CD4-positive, alpha-beta T cell treated with Interleukin-17A for 1 hour (primary cell): Measurements from ENCODE around the gene PAX6.

Experiments
- DNase-seq: peaks from one replicate; pipeline ENCODE4 v3.0.0-alpha.2; 2020

PAX6 gene

GRCh38 chr11:31810779-31811647 is at the start of gene PAX6:
Gene PAX6 (minus strand): TSS chr11:31811322. CDS start chr11:31806411, 4,911 bp downstream.
- DNase-seq, result peak; percentile 54

- DNase-seq, result no peak
Observed at GRCh38 chr11:31860391-31860790, 49.3 kb upstream of the PAX6 start.

DNA sequence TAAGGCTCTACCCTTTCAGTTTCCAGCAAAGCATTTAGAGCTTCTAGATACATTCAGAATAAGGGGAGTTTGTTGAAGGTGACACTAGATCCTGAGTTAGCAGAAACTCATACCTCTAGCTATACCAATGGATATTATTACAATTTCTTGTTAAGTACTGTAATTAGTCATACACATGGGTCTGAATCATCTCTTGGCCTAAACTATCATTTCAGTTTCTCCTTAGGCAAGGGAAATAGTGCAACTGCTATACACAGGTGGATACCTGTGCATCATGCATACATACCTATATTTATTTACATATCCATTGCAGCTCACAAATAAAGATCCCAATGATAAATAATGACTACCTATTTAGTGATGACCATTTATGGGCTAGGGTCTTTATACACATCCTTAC is 45.1 kb upstream of the PAX6 start:
- no peak for DNase-seq

- no peak for DNase-seq
Observed at GRCh38 chr11:31855466-31855865, 44.3 kb upstream of the PAX6 start.

DNA sequence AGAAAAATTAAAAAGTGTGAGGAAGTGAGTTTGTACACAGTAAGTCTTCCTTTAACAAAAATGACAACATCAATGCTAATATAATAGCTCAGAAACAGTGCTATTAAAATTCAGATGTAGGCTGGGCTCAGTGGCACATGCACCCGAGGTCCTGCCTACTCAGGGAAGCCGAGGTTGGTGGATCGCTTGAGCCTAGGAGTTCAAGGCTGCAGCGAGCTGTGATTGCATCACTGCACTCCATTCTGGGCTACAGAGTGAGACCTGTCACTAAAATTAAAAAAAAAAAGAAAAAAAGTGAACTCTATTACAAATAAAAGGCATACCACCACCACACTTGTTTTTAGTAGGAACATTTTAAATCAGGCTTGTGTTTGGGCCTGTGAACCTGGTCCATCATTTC is 39.2 kb upstream of the PAX6 start:
- no peak for DNase-seq

DNA sequence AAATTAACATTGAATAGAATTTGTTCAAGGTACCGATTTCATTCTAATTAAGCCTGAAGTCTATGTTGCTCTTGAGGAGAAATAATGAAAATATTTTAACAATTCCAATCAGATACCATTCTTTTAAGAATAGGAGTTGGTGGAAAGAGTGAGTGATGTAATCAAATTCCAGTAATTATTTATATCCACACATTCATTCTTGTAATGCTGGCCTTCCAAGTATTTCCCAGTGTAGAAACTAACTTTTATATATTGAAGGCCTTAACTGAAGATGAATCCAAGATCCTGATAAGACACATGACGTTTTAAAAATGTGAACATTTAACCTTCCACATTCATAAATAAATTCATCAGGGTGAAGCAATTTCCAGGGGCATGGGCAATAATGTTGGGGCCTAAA is 36.6 kb upstream of the PAX6 start:
- no peak for DNase-seq

DNA sequence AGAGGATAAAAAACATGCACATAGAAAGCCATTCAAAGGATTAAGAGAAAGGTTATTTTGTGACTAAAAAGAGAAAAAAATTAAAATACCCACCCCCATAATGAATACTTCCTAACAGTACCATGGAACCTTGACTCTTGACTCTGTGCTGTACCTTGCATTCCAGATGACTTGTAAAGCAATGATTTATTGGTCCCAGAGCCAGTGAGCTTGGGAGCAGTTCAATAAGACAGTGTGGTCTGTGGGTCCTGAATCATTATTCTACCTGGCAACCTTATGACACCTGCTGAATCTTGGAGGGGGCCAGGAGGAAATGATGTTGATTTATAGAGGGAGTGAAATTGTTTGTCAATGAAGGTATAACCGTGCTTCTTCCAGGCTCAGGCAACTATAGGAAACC is 34.2 kb upstream of the PAX6 start:
- no peak for DNase-seq

GRCh38 chr11:31844351-31844750 is 33.2 kb upstream of the PAX6 start:
- no peak for DNase-seq

GRCh38 chr11:31841435-31841834 is 30.3 kb upstream of the PAX6 start:
- no peak for DNase-seq

- no peak for DNase-seq
Observed at GRCh38 chr11:31834237-31834636, 23.1 kb upstream of the PAX6 start.

- no peak for DNase-seq
Observed at GRCh38 chr11:31830406-31830805, 19.3 kb upstream of the PAX6 start.

- DNase-seq, result no peak
Observed at GRCh38 chr11:31828217-31828616, 17.1 kb upstream of the PAX6 start.

- no peak for DNase-seq
Observed at GRCh38 chr11:31827455-31828206, 16.5 kb upstream of the PAX6 start.

- DNase-seq, result no peak
Observed at GRCh38 chr11:31826536-31827438, 15.7 kb upstream of the PAX6 start.

- DNase-seq, result no peak
Observed at GRCh38 chr11:31825838-31826484, 14.8 kb upstream of the PAX6 start.

GRCh38 chr11:31824879-31825837 is 14.0 kb upstream of the PAX6 start:
- no peak for DNase-seq

GRCh38 chr11:31824332-31824878 is 13.3 kb upstream of the PAX6 start:
- DNase-seq, result no peak

DNA sequence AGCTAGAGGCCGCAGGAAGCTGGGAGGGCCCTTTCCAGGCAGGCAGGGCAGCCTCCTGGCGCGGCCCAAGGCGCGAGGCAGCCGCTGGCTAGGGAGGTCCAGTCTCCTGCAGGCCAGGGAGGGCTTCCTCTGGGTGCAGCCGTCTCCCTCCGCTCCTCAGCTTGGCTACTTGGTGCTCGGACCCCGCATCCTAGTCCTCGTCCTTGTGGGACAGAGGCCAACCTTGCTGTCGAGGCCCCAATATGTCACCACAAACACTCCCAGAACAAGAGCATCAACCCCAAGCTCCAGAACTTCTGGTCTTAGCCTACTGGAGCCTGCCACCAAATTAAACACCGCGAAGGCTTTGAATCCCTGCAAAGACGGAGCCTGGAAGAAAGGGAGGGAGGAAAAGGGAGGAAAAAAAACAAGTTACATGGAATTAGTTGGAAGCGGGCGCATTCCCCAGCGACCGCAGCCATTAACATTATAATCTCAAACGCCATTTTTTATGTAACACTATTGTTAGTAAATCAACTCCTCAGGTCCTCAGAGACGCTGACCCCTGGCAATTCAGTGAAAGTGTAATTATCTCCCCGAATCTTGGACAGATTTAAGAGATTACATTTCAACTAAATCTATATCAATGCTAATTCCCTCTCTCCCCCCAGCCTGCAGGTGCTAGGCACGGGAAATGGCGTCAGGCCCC is 12.7 kb upstream of the PAX6 start:
- DNase-seq, result no peak

DNA sequence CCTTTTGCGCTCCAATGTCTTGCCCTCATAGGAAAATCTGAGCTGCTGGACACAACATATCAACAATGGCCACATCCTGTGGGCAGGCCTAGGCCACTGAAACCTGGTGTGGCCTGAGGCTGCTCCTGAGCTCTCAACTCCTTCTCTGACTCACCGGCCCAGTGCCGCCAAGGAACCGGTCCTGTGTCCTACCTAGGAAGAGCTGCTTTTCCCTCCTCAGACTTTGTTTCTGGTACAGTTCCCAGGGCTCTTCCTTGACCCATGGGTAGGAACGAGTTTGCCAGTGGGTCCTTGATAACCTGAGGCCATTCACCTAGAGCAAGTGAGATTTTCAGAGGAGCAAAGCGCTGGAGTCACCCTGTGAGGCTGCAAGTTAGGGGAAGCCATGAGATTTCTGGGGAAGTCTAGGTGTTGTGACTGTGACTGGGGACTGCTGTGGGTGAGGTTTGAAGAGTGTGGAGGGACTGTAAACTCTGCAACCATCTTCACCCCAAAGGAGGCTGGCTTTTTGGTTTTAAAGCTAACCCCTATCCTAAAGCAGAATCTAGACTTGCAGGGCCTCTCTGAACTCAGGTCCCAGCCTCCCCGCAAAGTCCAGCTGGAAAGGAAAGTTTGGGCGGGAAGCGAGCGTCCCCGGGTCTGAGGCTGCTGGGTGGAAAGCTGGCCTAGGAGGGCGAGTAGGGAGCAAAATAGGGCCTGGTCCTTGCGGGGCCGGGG is 12.0 kb upstream of the PAX6 start:
- DNase-seq, result no peak
